B cell (primary cell): ENCODE data around the gene WNT3A. TPM values are rescaled to one million over a fixed set of nuclear protein-coding genes. Genes with fewer than 3 reads are reported as not detected.

Experiments
- ATAC-seq: fragments of 200-7000 bp; cut with Tn5 transposase; one replicate; pipeline ENCODE4 v1.10.0; 2021; ENCODE audit warnings: low read depth, mild to moderate bottlenecking, moderate number of reproducible peaks, moderate library complexity
- CTCF ChIA-PET: fragments of 350-600 bp; sonication (Branson Sonifier 250); formaldehyde crosslinking; loops from one replicate; lab custom pipeline; 2021; ENCODE audit warnings: antibody characterized with exemption, inconsistent platforms; lab: Charles Lee
- POLR2A ChIA-PET: fragments of 350-600 bp; sonication (Branson Sonifier 250); formaldehyde crosslinking; loops from one replicate; lab custom pipeline; 2021; ENCODE audit warnings: antibody characterized with exemption; lab: Charles Lee
- DNase-seq: peaks from one replicate; pipeline ENCODE4 v3.0.0; 2013
- H2AFZ ChIP-seq: 2 replicates; pipeline ENCODE4 v1.6.1; 2012; ENCODE audit warnings: mild to moderate bottlenecking, low read depth, low read length; ENCODE audit not compliant: insufficient read depth, poor library complexity, severe bottlenecking
- H3K27ac ChIP-seq, 2 donors: 1 replicate in 1 of 2; 2 replicates in 1 of 2; pipeline ENCODE4 v1.5.1; 2012 to 2013; ENCODE audit warnings: low read length in 2 of 2, mild to moderate bottlenecking in 2 of 2, moderate library complexity in 1 of 2
- H3K27me3 ChIP-seq, 4 experiments: fragments of 200-600 bp in 1 of 4; sonication (generic) in 1 of 4; replicated peaks in 1 of 4; 1 replicate in 2 of 4; 2 replicates in 2 of 4; pipeline versions ENCODE4 v1.6.1 to v1.7.0; 2013 to 2016; ENCODE audit warnings: low read length in 3 of 4, mild to moderate bottlenecking in 2 of 4, mixed read lengths in 1 of 4, moderate library complexity in 1 of 4; ENCODE audit not compliant: insufficient read depth in 4 of 4, control insufficient read depth in 3 of 4; ENCODE audit errors: control extremely low read depth in 1 of 4
- H3K36me3 ChIP-seq, 2 experiments: replicated peaks in 1 of 2; 1 replicate in 1 of 2; 2 replicates in 1 of 2; pipeline versions ENCODE4 v1.6.1 to v1.7.1; 2013; ENCODE audit warnings: low read length in 1 of 2; ENCODE audit not compliant: insufficient read depth in 2 of 2, control insufficient read depth in 1 of 2; ENCODE audit errors: control extremely low read depth in 1 of 2, extremely low read depth in 1 of 2
- H3K4me1 ChIP-seq, 2 donors: fragments of 200-600 bp in 1 of 2; sonication (generic) in 1 of 2; 1 replicate in 1 of 2; 2 replicates in 1 of 2; pipeline versions ENCODE4 v1.5.1 to v1.6.1; 2013 to 2017; ENCODE audit warnings: low read length in 2 of 2; ENCODE audit not compliant: control insufficient read depth in 2 of 2, insufficient read depth in 2 of 2
- H3K4me2 ChIP-seq: replicated peaks from 2 replicates; pipeline ENCODE3; 2012; ENCODE audit warnings: mild to moderate bottlenecking, low read depth, low read length; ENCODE audit not compliant: poor library complexity, severe bottlenecking
- H3K4me3 ChIP-seq, 5 experiments: fragments of 200-600 bp in 1 of 5; sonication (generic) in 1 of 5; 1 replicate in 3 of 5; 2 replicates in 2 of 5; pipeline versions ENCODE4 v1.5.1 to v1.7.0; 2011 to 2016; ENCODE audit warnings: low read length in 4 of 5, mild to moderate bottlenecking in 4 of 5, low read depth in 2 of 5, control low read depth in 1 of 5, moderate library complexity in 1 of 5; ENCODE audit not compliant: insufficient read depth in 1 of 5; ENCODE audit errors: control extremely low read depth in 1 of 5, extremely low read depth in 1 of 5
- H3K79me2 ChIP-seq: fragments of 200-600 bp; sonication (generic); one replicate; pipeline ENCODE4 v1.6.0; 2016; ENCODE audit warnings: low read length; ENCODE audit not compliant: control insufficient read depth, insufficient read depth
- H3K9ac ChIP-seq: fragments of 200-600 bp; sonication (generic); 2 replicates; pipeline ENCODE4 v1.6.1; 2017; ENCODE audit warnings: mild to moderate bottlenecking, low read length, moderate library complexity
- H3K9me3 ChIP-seq, 3 donors: one replicate each; pipeline versions ENCODE4 v1.6.1 to v1.7.1; 2013; ENCODE audit warnings: low read length in 2 of 3; ENCODE audit not compliant: control insufficient read depth in 2 of 3, insufficient read depth in 1 of 3; ENCODE audit errors: control extremely low read depth in 1 of 3
- H4K20me1 ChIP-seq: 2 replicates; pipeline ENCODE4 v1.6.0; 2012; ENCODE audit warnings: mild to moderate bottlenecking, low read length; ENCODE audit not compliant: insufficient read depth, control insufficient read depth, poor library complexity, severe bottlenecking
- H3K27ac Mint-ChIP-seq: one replicate; pipeline ENCODE4 v1.8.0; 2021; ENCODE audit warnings: mixed read lengths
- H3K27me3 Mint-ChIP-seq: one replicate; pipeline ENCODE4 v1.8.0; 2021; ENCODE audit warnings: mixed read lengths
- H3K4me1 Mint-ChIP-seq: one replicate; pipeline ENCODE4 v1.8.0; 2021; ENCODE audit warnings: mixed read lengths
- H3K4me3 Mint-ChIP-seq: one replicate; pipeline ENCODE4 v1.8.0; 2021; ENCODE audit warnings: mixed read lengths
- H3K9me3 Mint-ChIP-seq: one replicate; pipeline ENCODE4 v1.8.0; 2022; ENCODE audit warnings: mixed read lengths; ENCODE audit not compliant: insufficient read depth
- CTCF ChIP-seq: fragments of 200-600 bp; IDR thresholded peaks from one replicate; pipeline ENCODE4 v1.8.0; 2022; ENCODE audit warnings: antibody characterized with exemption, mild to moderate bottlenecking
- EZH2 ChIP-seq: IDR thresholded peaks from 2 replicates; pipeline ENCODE4 v1.6.1; 2012; ENCODE audit warnings: borderline replicate concordance, low read depth, mild to moderate bottlenecking, moderate library complexity, low read length; ENCODE audit not compliant: insufficient read depth, poor library complexity, severe bottlenecking
- WGBS: methylation state at CpG from one replicate; pipeline ENCODE4 v1.1.5; 2013; ENCODE audit warnings: missing lambda C conversion rate; ENCODE audit not compliant: insufficient coverage; 5-methylcytosine and 5-hydroxymethylcytosine counted together
- intact Hi-C: fragments of 100-400 bp; cut with micrococcal nuclease; formaldehyde crosslinking; loops from one replicate; pipeline ENCODE4 v1.10.0; 2022
- polyA plus RNA-seq: library from polyadenylated mRNA; depleted of rRNA; stranded (reverse); fragments of >200 nt; gene quantifications from 2 replicates; pipeline ENCODE4 v1.2.3, GENCODE V29; 2012
- total RNA-seq, 2 donors: library from RNA; stranded (reverse); fragments of 120-200 nt in 1 of 2; gene quantifications; 1 replicate in 1 of 2; 2 replicates in 1 of 2; pipeline versions ENCODE4 v1.2.3 to v1.2.4, GENCODE V29; 2013 to 2022

WNT3A gene
- total and polyA plus RNA-seq, 2 donors (not counting 1 experiment from before 2014, with no cell fraction given), result 0.03 TPM; not detected in 1

DNA sequence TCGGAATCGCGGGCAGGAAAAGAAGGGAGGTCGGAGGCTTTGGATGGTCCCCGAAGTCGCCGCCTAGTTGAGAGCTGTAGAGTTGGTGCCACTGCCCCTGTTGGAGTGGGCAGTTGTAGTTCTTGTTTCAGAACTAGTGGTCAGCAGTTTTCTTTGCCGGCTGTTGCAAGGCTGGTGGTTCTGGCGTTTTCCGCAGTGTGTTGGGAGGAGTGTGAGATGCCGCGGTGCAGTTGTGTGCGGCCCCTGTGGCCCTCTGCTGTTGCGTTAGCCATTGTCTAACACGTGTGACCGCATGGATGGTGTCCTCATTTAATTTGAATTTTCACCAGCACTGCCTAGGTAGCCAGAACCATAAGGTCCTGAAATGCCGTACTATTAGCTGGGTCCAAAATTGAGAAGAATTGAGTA is 77.1 kb downstream of the WNT3A start:
- Mint-ChIP-seq H3K4me1 (peaks cover 60% of the 10 kb centered on the region), H3K9me3 (no peaks in the 10 kb centered on the region), H3K27me3 (no peaks in the 10 kb centered on the region), H3K4me3 (peak overlapping the region; percentile 94), H3K27ac (peak overlapping the region; percentile 93)
- DNase-seq (no peak), ATAC-seq (no peak)
- intact Hi-C loops, result loop anchor here (2.0 kb wide), 1 partner anchor 129 kb away; no protein-coding TSS in a partner anchor
- WGBS, result 14% methylated on average over 17 of the region's 17 CpGs
- H2AFZ ChIP-seq, result no peak overlapping the region
- peak overlapping the region; percentile 93 for H3K9ac ChIP-seq
- H4K20me1 ChIP-seq, result peaks cover 67% of the 10 kb centered on the region
- H3K9me3 ChIP-seq, result no peaks in the 10 kb centered on the region
- peaks cover 91% of the 10 kb centered on the region for H3K79me2 ChIP-seq
- peak overlapping the region; percentile 98 for H3K4me2 ChIP-seq
- POLR2A ChIA-PET, result interaction anchor here (2.6 kb wide), 1 partner anchor 26 kb away, joined by 6 read pairs; the partner anchor contains the start of gene MRPL55
- H3K27me3 ChIP-seq, result no peaks in the 10 kb centered on the region
- no peak for TF ChIP-seq CTCF
- TF ChIP-seq EZH2, result no peak
- CTCF ChIA-PET, result no interaction called here
- H3K4me1 ChIP-seq, result peaks cover 59 to 66% of the 10 kb centered on the region in 2 donors
- H3K4me3 ChIP-seq, result peak overlapping the region; percentile 78 to 97 (median 91)
- peak overlapping the region; percentile 78 to 96 for H3K27ac ChIP-seq
- H3K36me3 ChIP-seq, result peaks cover 0 to 7% of the 10 kb centered on the region in 2 experiments

DNA sequence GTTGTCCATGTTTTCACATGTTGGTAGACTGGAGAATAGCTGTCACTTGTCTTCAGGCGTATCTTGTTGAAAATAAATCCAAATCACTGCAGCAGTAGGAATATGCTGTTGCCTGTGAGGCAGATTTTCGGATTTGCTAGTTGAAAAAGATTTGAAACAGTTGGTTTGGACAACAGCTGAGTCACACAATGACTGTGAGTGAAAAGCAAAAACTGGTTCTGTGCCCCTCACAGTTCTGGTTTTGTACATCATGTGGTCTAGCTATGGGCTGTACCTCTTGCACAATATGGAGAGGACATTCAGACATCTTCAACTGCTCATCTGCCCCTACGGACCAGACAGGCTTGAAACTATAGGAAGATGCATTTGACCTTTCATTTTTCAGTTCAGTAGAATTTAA is 77.5 kb downstream of the WNT3A start:
- Histone ChIP-seq H3K79me2 (peaks cover 96% of the 10 kb centered on the region), H2AFZ (no peak overlapping the region), H3K4me1 (peaks cover 64 to 70% of the 10 kb centered on the region in 2 donors), H3K4me3 (peak overlapping the region; percentile 78 to 97 (median 91)), H3K9me3 (no peaks in the 10 kb centered on the region), H3K27me3 (no peaks in the 10 kb centered on the region), H3K9ac (peak overlapping the region; percentile 93), H3K27ac (peak overlapping the region in 1 of 2 donors; percentile 96), H4K20me1 (peaks cover 72% of the 10 kb centered on the region), H3K4me2 (peak overlapping the region; percentile 98), H3K36me3 (peaks cover 0 to 8% of the 10 kb centered on the region in 2 experiments)
- POLR2A ChIA-PET, result interaction anchor here (2.6 kb wide), 1 partner anchor 25 kb away, joined by 6 read pairs; the partner anchor contains the start of gene MRPL55
- ATAC-seq (no peak), DNase-seq (no peak)
- peak overlapping the region; percentile 93 for H3K27ac Mint-ChIP-seq
- 49% methylated on average over 3 of the region's 3 CpGs for WGBS
- intact Hi-C loops, result no loop called here
- no peaks in the 10 kb centered on the region for H3K27me3 Mint-ChIP-seq
- CTCF ChIA-PET, result interaction anchor here (0.7 kb wide), 1 partner anchor 327 kb away, joined by 3 read pairs; no protein-coding TSS in a partner anchor
- TF ChIP-seq CTCF (no peak), EZH2 (no peak)
- peaks cover 63% of the 10 kb centered on the region for H3K4me1 Mint-ChIP-seq
- no peaks in the 10 kb centered on the region for H3K9me3 Mint-ChIP-seq
- H3K4me3 Mint-ChIP-seq, result peak overlapping the region; percentile 94
